HEK293T (cell line): ENCODE data around the gene TMEM232.
"Not testable (repeated sequence)": the region's sequence is repeated elsewhere in the genome, so short reads cannot be mapped to it uniquely, and the experiment has no call there.

Experiments used
- ARNT ChIP-seq: fragments of 450-650 bp; IDR thresholded peaks from 2 replicates; pipeline ENCODE4 v1.6.1; 2017; ENCODE audit warnings: mild to moderate bottlenecking
- CTBP1 ChIP-seq: fragments of 450-650 bp; IDR thresholded peaks from 2 replicates; pipeline ENCODE4 v1.6.1; 2016; ENCODE audit warnings: borderline replicate concordance
- ELF4 ChIP-seq: fragments of 450-650 bp; IDR thresholded peaks from 2 replicates; pipeline ENCODE4 v1.6.1; 2017; ENCODE audit warnings: antibody characterized with exemption
- FOXA1 ChIP-seq: fragments of 450-650 bp; IDR thresholded peaks from 2 replicates; pipeline ENCODE4 v1.6.1; 2016; ENCODE audit warnings: mild to moderate bottlenecking
- FOXM1 ChIP-seq: fragments of 450-650 bp; IDR thresholded peaks from 2 replicates; pipeline ENCODE4 v1.6.1; 2017; ENCODE audit warnings: mild to moderate bottlenecking, borderline replicate concordance
- HDGF ChIP-seq: fragments of 450-650 bp; IDR thresholded peaks from 2 replicates; pipeline ENCODE4 v1.6.1; 2017; ENCODE audit warnings: antibody characterized with exemption, borderline replicate concordance
- LEF1 ChIP-seq: fragments of 450-650 bp; IDR thresholded peaks from 2 replicates; pipeline ENCODE4 v1.6.1; 2017; ENCODE audit warnings: mild to moderate bottlenecking, borderline replicate concordance
- SP1 ChIP-seq: fragments of 450-650 bp; IDR thresholded peaks from 2 replicates; pipeline ENCODE4 v1.6.1; 2017
- SUZ12 ChIP-seq: fragments of 450-650 bp; IDR thresholded peaks from 2 replicates; pipeline ENCODE4 v1.6.1; 2016; ENCODE audit warnings: mild to moderate bottlenecking
- ZNF384 ChIP-seq: fragments of 450-650 bp; IDR thresholded peaks from 2 replicates; pipeline ENCODE4 v1.6.1; 2016

DNA sequence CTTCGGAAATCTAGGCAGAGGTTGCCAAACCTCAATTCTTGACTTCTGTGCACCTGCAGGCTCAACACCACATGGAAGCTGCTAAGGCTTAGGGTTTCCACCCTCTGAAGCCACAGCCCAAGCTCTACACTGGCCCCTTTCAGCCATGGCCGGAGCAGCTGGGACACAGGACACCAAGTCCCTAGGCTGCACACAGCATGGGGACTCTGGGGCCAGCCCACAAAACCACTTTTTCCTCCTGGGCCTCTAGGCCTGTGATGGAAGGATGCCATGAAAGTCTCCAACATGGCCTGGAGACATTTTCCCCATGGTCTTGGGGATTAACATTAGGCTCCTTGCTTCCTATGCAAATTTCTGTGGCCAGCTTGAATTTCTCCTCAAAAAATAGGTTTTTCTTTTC is 5.0 kb upstream of the TMEM232 start:
- not testable (repeated sequence) for TF ChIP-seq FOXA1, ARNT, ELF4, ZNF384, CTBP1, SUZ12, LEF1, HDGF, SP1, FOXM1
